GM18520 (cell line): Measurements from ENCODE around the gene DNAJC15.

Source experiments
- ATAC-seq: cut with Tn5 transposase; IDR thresholded peaks from one replicate; pipeline ENCODE4 v1.9.1; 2021; ENCODE audit not compliant: unreplicated experiment

DNAJC15 gene

DNA sequence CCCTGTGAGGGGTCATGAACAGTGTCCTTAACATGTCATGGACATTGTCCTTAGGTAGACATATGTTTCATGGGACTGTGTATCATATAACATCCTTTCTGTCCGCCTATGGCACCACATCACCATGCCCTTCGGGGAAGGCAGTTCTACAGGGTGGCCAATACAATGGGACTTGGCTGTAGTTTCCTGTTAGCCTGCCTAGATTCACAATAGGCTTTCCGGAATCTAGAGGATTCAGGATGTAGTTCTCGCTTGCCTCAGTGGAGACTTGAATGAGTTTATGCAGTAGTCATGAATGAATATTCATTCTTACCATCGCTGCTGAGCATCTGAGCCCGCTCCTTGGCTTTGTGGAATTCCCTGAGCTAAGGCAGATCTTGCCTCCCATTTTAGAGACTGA, 100.5 kb downstream of the DNAJC15 start:
- no peak for ATAC-seq

DNA sequence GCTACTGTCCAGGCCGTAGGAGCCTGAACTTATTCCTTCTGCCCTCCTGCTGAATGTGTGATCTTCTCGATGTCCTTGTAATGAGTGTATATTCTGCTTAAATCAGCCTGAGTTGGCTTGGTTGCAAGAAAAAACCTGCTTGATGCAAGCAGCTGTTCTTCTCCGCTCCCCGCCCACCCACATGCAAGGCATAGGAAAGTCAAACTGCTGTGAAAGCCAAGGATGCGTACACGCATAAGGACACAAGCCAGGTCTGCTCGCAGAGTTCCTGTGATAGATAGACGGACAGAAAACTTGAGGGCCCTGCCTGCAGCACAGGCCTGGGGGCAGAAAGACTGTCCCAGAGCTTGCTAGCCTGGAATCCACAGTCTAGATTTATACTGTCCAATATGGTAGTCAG, 101.1 kb downstream of the DNAJC15 start:
- ATAC-seq = no peak

DNA sequence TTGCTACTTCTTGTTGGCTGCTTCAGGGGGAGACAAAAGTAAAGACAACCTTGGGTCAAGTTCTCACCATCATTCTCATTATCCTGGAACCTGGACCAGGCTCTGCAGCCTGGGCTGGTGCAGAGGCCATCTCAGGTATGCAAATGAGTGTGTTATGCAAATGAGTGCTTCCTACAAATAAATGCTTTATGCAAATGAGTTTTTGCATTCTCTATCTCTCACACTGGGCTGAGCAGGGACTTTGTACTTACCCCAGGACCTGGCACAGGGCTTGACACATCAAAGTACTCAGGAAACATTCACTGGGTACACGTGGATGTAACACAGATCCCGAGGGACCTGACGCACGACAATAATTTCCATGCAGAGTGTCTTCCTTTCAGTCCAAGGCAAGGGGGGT, 103.0 kb downstream of the DNAJC15 start:
- no peak for ATAC-seq

DNA sequence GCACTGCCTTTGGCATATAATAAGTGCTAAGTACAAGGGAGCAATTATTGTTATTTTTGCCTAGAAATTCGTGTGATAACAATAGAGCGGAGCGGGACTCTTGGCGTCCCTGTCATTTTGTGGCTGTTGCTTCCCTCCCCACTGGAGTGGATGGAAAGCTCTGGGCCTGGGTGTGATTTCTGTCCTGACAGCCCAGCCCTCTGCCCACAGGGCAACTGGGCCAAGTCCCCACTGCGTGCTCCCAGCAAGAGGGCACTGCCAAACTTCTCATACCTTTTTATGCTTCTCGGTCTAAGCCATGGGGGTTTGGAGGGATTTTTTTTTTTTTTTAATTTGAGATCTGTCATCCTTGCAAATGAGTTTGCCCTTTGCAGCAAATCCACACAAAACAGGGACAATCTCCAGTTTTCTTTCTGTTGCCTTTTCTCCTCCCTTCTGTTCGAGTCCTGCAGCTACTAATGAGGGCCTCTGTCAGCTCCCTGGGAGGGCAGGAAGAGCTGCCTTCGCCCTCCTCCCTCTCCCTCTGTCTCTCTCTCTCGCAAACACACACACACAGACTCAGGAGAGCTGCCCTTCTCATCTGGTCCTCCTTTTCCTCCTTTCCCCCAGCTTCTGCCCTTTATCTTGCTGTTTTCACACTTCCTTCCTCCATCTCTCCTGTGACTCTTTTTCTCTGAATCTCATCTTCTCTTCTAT, 103.9 kb downstream of the DNAJC15 start:
- ATAC-seq = no peak

DNA sequence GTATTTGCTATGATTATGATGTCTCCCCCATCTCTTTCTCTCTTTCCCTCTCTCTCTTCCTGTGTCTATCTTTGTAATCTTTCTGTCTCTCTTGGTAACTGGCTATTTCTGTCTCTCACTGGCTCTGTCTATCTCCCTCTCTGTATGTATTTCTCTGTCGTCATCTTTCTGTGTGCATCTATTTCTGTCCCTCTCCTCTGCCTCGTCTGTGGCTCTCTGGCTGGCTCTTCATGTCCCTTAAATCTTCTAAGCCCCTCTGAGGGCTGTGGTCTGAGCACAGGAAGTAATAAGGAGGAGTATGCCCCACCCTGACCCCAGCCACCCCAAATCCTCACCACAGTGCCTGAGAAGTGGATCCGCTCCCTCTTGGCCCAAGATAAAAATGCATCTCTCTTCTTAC, 104.4 kb downstream of the DNAJC15 start:
- ATAC-seq = no peak

DNA sequence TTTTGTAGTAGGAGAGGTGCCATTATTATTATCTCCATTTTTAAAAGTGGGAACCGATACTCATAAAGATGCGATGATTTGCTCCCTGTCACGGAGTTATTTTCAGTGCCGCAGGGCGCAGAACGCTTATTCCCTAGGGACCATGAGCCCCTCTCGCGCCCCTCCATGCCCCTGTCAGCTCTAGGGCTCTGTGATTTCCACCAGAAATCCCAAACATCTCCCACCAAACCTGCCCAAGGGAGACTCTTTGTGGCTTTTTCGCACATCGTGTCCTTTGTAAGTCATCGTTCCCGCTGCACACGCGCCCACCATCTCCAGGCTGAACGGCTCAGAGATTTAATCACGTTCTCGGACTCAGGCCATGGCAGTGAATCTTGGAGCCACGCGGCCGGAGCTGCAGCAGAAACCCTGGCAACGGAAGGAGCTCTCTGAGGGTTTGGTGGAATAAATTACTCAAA, 105.1 kb downstream of the DNAJC15 start:
- no peak for ATAC-seq

DNA sequence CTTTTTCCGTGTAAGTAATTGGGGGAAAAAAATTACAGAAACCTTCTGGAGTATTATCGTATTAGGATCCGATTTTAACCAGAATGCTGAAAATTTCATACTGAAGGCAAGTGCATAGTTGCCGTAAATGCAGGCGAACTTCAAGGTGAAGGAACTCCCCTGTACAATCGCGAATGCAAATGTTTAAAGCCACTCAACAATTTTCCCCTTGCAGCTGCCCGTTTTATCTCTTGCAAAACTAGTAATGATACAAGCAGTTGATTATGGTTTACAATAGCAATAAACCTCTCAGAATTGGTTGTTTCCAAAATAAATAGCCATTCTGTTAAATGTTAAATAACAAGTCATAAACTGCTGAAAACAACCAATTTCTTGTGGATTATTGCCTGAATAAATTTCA, 105.7 kb downstream of the DNAJC15 start:
- no peak for ATAC-seq

DNA sequence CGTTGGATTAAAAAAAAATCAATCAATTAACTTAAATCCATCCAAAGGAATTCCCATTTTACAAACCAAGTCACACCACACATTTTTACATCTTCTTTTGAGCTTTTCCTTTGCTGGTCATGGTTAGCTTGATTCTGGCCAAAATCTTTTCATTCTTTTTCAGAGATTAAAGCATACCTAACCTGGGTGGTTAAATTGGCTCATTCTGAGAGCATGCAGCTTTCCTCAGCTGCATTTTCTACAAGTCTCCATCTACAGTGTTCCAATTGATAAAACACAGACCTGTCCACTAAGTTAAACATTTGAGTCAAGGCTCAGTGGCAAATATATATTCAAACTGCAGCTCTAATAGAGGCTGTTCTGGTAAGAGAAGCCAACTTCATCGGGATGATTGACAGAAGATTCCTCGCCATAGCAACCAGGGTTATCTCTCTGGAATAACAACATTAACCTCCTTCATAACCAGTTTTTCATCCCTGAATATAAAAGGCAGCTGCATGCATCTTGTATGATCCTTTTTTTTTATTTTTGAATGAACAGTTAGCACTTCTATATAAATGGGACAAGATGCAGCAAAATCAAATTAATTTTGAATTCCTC, 106.2 kb downstream of the DNAJC15 start:
- ATAC-seq = no peak

DNA sequence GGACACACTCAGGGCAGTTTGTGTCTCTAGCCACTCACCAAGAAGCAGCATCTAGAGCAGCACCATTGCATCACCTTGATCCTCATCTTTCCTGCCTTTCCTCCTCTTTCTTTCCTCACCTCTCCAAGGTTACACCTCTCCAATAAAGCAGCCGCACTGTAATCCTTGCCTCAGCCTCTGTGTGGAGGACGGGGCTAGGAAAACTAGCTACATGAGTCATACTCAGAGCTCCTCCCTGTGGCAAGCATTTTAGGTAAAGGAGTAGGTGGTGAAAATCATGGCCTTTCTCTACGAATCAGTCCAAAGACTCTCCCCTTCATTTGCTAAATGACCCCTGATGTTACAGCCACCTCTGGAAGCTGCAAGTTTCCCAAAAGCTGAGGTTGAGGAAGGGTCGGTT, 108.9 kb downstream of the DNAJC15 start:
- no peak for ATAC-seq

DNA sequence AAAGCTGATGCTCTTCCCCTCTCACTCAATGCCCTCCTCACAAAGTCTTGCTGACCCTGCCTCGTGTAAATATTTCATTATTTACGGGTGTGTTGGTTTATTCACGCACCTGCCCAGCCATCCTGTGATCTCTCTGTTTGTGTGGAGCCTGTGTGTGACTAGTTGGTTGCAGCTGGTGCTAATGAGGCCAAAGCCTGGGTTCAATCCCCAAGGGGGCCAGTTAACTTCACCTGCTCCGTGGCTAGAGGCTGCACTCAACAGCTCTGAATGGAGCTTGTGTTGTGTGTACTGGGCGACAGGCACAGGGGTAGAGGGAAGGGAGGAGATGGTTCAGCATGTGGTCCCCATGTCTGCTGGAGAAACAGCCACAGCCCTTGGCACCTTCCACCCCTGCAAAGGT, 109.5 kb downstream of the DNAJC15 start:
- no peak for ATAC-seq

DNA sequence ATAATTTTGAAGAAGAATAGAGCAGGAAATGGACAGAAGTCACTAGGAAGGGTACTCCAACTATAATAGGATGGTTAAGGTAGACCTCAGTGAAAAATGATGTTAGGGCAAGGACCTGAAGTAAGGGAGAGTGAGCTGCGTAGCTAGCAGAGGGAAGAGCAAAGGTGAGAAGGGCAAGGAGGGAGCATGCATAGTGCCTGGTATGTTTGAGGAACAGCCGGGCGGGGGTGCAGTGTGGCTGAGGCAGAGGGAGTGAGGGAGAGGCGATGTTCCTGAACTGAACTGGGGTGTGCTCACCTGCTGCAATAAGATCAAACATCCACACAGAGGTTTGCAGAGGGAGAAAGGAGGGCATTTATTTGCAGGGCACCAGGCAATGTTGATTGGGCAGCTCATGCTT, 110.4 kb downstream of the DNAJC15 start:
- ATAC-seq = no peak

DNA sequence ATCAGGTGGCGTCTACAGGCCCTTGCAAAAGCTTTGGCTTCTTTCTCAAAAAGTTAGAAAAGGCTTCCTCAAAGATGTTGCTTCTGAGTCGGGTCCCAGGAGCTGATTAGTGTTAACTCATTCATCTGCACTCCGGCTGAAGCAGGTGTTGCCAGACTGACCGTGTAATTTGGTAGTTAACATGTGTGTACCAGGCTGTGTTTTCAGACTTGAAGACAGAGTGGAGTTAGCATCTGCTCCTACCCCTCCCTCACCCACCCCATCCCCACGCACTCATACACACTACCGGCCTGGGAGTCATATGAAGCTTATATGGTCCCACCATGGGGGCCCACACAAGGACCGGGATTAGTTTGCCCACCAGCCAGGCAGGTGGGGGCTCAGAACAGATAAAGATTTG, 111.5 kb downstream of the DNAJC15 start:
- ATAC-seq = no peak

DNA sequence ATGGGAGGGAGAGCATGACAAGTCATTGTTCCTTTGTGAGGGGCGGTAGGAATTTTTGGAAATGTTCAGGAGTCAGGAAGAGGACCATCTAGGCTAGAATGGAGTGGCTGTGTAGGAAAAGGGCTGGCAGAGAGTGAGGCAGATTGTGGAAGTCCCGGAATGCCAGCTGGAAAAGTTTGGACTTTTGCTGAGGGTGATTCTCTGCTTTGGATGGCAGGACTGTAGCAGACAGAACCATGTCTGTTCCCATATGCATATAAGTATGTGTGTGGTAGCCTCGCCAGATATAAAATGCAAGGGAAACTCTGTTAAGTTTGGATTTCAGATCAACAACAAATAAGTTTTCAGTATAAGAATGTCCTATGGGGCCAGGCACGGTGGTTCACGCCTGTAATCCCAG, 112.1 kb downstream of the DNAJC15 start:
- no peak for ATAC-seq

DNA sequence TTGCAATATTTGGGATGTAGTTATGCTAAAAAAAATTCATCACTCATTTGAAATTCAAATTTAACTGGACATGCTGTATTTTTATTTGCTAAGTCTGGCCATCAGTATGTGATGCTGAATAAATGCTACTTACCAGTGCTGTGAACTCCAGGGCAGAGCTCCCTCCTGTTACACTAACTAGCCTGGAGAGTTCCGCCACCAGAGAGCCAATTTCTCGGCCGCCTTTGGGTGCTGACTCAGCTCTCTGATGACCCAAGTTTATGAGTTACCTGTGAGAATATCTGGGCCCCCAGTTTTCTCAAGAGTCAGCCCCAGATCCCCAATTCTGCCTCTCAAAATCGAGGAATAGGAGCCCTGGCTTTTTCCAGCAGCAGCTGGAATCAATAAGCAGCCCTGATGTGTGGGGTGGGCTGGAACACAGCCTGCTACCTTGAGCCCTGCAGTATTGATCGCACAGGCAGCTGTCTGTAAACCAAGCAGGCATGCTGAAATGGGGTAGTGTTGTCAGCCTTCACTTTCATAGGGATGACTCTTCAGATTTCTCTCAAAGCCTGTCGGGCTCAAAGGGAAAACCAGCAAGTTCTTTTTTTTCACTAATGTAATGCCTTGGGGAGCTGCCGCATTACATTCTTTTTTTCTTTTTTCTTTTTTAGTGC, 113.7 kb downstream of the DNAJC15 start:
- ATAC-seq = no peak

DNA sequence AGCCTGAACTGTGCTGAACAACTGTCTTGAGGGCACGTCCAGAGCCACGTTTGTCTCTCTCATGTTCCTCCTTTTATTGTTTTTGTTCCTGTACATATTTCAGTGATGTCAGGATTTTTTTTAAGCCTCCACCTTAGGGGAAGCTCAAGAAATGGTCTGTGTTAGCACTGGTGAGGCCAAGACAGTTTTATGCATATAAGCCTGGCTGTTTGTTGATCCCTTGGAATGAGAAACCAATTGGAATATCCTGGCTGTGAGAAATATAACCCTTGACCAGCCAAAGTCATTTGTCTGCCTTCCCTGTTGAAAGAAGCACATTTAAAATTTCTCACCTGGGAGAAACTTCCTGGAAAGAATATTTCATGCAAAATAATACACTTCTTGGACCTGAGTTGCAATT, 115.8 kb downstream of the DNAJC15 start:
- no peak for ATAC-seq

DNA sequence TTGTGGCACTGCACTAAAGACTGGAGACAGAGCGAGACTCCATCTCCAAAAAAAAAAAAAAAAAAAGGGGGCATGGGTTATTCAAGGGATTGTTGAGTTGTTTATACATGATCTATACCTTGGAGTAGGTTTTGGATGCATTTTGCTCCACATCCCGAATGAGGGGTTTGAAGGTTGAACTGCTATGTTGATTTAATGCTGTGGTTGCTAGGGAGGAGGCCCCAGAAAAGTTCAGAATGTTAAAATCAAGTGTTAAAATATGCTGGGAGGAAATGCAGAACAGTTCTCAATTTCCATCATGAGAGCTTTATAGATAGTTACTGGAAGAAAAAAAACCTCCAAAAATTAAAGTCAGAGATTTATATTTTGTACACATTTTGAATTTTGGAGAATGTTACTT, 116.5 kb downstream of the DNAJC15 start:
- no peak for ATAC-seq

DNA sequence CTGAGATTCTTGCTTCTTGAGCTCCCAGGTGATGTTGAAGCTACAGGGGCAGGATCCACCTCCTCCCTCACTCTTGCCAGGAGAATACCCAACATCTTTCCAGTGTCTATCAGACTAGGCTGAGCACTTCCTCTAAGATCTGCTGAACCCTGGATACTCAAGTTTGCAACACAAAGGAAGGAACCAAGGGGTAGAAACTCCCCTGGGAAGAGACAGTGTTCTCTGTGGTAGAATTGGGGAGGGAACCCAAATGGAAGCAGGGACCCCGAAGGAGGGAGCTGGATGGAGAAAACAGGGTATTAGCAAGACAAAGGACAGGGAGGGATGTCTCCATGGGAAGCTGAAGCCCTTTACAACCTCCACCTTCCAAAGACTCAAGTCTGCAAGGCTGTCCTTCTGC, 117.6 kb downstream of the DNAJC15 start:
- ATAC-seq = no peak

DNA sequence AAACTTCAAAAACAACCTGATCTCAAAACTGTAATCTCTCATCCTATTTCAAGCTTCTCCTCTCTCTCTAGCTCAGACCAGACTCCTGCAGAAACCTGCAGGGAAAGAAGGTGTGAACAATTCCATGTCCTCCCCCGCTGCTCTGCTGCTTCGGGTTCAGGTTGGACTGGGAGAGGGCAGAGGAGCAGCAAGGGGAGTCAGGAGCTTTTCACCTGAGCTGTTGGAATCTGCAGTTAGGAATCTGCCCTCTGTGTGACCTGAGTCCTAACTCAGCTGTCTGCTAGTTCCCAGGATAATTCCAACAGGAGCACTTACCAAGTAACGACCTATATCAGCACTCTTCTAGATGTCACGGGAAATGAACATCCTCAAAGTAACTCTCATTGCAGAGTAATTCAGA, 118.3 kb downstream of the DNAJC15 start:
- ATAC-seq = no peak

DNA sequence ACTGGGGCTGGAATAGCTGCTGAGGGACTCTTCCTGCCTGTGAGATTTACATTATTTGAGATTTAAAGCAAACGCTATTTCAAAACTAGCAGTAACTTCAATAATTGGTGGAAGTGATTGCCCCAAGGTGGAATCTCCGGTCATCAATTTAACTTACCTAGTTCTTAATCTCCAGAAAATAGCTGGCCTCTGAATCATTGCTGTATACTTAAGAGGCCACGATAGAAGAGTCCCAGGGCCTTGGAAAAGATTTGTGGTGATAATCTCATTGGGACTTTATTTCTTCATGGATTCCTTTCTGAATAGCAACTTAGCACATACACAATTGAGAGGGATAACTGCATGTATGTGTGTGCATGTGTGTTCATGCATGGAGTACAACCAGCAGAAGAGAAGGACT, 120.2 kb downstream of the DNAJC15 start:
- no peak for ATAC-seq

DNA sequence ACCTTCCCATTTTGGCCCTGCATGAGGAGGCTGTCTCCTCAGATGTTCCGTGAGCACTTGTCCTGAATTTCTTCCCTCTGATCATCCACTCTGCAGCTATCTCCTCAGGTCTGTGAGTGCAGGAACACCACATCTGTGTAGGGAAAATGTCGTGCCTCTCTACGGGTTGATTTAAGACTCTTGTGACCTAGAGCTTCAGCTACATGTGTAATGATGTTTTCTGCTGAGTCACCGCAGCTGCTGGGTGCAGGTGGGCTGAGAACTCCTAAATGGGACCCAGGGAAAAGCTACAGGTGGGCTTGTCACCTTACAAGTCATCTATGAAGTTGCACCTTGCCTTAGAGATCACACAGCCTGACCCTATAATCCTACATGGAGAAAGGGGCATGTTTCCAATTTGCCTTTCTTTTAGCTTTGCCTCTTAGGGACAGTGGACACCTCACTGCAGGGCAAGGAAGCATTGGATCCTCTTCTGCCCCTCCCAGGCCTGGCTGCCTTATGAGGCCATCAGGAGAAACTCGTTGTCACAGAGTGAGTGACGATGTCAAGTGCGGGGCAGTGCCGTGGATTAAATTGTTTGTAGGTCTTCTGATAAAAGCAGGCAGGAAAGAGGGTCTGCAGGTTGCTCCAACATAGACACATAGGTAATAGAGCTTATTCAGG, 122.3 kb downstream of the DNAJC15 start:
- ATAC-seq = no peak

DNA sequence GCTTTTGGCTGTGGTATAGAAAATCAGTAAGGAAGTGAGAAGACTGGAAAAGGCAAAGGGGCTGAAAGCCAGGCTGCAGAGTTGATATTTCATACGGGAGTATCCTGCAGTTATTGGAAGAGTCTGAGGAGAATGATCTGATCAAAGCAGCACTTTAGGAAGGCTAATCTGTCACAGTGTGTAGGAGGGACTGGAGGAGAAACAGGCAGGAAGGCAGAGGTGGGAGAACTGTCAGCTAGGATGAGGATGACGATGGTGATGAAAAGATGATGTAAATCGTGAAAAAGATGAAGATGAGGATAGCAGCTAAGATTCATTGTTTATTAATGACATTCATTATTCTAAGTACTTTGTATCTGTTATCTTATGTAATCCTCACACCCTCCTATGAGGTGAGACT, 123.0 kb downstream of the DNAJC15 start:
- no peak for ATAC-seq
